Esophagus muscularis mucosa (tissue), 4 donors: Measurements from ENCODE around the gene PIK3C2G. TPM values are rescaled to one million over a fixed set of nuclear protein-coding genes. Genes with fewer than 3 reads are reported as not detected.

Experiments
- DNase-seq: peaks from one replicate; pipeline ENCODE4 v3.0.0-alpha.2; 2017; ENCODE audit errors: extremely low spot score
- H3K27ac ChIP-seq, 4 donors: fragments of 200-600 bp; sonication (generic); replicated peaks in 1 of 4; 1 replicate in 3 of 4; 2 replicates in 1 of 4; pipeline ENCODE4 v1.5.1; 2016 to 2019; ENCODE audit warnings: mild to moderate bottlenecking in 1 of 4
- H3K27me3 ChIP-seq, 4 donors: fragments of 200-600 bp; sonication (generic); one replicate each; pipeline versions ENCODE4 v1.5.1 to v1.6.0; 2016 to 2019
- H3K36me3 ChIP-seq, 4 donors: fragments of 200-600 bp; sonication (generic); one replicate each; pipeline ENCODE4 v1.5.1; 2016 to 2019
- H3K4me1 ChIP-seq, 4 donors: fragments of 200-600 bp; sonication (generic); one replicate each; pipeline ENCODE4 v1.5.1; 2016 to 2019
- H3K4me3 ChIP-seq, 4 donors: fragments of 200-600 bp; sonication (generic); 1 replicate in 2 of 4; 2 replicates in 2 of 4; pipeline ENCODE4 v1.5.1; 2016 to 2019; ENCODE audit warnings: mild to moderate bottlenecking in 4 of 4, moderate library complexity in 1 of 4
- H3K9me3 ChIP-seq, 4 donors: fragments of 200-600 bp; sonication (generic); 1 replicate in 3 of 4; 2 replicates in 1 of 4; pipeline ENCODE4 v1.5.1; 2016 to 2019
- EP300 ChIP-seq: sonication (generic); formaldehyde crosslinking; IDR thresholded peaks from one replicate; pipeline ENCODE4 v1.6.1; 2017; ENCODE audit warnings: antibody characterized with exemption
- POLR2A ChIP-seq: fragments of 450-650 bp; IDR thresholded peaks from one replicate; pipeline ENCODE4 v1.6.1; 2017; ENCODE audit warnings: antibody characterized with exemption, moderate library complexity, mild to moderate bottlenecking, low read depth
- POLR2AphosphoS5 ChIP-seq, 2 donors: sonication (generic); formaldehyde crosslinking; IDR thresholded peaks; one replicate each; pipeline ENCODE4 v1.6.1; 2017; ENCODE audit warnings: antibody characterized with exemption in 2 of 2
- WGBS: methylation state at CpG from one replicate; pipeline ENCODE4 v1.1.5; 2018; 5-methylcytosine and 5-hydroxymethylcytosine counted together
- intact Hi-C: fragments of 100-400 bp; cut with DNase I; formaldehyde crosslinking; loops from one replicate; pipeline ENCODE4 v1.15.1; 2023
- total RNA-seq, 4 donors: library from RNA; depleted of rRNA; stranded (reverse); fragments of >200 nt; gene quantifications; one replicate each; pipeline versions ENCODE4 v1.1.0 to v1.2.1, GENCODE V29; 2016
- TF ChIP-seq, protein P1 (sequence below), 3 experiments: fragments of 200-600 bp in 2 of 3; fragments of 450-650 bp in 1 of 3; sonication (generic) in 2 of 3; IDR thresholded peaks; one replicate each; pipeline ENCODE4 v1.5.1; 2017 to 2019; ENCODE audit warnings: antibody characterized with exemption in 3 of 3, mild to moderate bottlenecking in 2 of 3, moderate library complexity in 1 of 3

Gene PIK3C2G
- total RNA-seq, 4 donors from 2014 or later, result 0.06 to 1.2 (median 0.61) TPM

DNA sequence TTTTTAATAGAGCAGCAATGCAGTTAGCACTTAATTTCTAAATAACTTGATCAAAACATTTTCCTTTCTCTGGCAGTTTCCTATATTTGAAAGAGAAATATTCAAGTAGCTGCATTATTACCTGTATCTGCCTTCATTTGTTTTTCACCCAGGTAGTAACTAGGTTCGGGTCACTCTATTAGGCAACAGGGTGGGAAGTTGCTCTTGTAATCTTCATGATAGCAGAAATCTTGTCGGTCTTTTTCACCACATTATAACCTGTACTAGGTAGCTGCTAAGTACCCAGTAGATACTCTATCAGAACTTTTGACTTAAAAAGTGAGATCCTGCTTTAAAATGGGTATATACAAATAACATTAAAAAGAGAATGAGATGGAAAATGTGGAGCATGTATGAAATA, 2.4 kb upstream of the PIK3C2G start:
- no peaks in the 10 kb centered on the region for H3K36me3 ChIP-seq
- no peaks in the 10 kb centered on the region for H3K9me3 ChIP-seq
- H3K27me3 ChIP-seq, result no peaks in the 10 kb centered on the region
- TF ChIP-seq, protein P1, sequence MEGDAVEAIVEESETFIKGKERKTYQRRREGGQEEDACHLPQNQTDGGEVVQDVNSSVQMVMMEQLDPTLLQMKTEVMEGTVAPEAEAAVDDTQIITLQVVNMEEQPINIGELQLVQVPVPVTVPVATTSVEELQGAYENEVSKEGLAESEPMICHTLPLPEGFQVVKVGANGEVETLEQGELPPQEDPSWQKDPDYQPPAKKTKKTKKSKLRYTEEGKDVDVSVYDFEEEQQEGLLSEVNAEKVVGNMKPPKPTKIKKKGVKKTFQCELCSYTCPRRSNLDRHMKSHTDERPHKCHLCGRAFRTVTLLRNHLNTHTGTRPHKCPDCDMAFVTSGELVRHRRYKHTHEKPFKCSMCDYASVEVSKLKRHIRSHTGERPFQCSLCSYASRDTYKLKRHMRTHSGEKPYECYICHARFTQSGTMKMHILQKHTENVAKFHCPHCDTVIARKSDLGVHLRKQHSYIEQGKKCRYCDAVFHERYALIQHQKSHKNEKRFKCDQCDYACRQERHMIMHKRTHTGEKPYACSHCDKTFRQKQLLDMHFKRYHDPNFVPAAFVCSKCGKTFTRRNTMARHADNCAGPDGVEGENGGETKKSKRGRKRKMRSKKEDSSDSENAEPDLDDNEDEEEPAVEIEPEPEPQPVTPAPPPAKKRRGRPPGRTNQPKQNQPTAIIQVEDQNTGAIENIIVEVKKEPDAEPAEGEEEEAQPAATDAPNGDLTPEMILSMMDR (IDR thresholded peaks at IDR 0.05), result no peak
- no peak for TF ChIP-seq POLR2A
- no peak for TF ChIP-seq EP300
- intact Hi-C loops, result no loop called here
- no peaks in the 10 kb centered on the region for H3K4me1 ChIP-seq
- no peak overlapping the region for H3K4me3 ChIP-seq
- no peak overlapping the region for H3K27ac ChIP-seq
- no peak for DNase-seq
- 88% methylated on average over 2 of the region's 2 CpGs for WGBS

GRCh38 chr12:18259906-18260682, 1.2 kb upstream of the PIK3C2G start:
- DNase-seq, result no peak
- Histone ChIP-seq H3K27ac (no peak overlapping the region), H3K4me1 (no peaks in the 10 kb centered on the region), H3K9me3 (no peaks in the 10 kb centered on the region), H3K4me3 (no peak overlapping the region), H3K27me3 (no peaks in the 10 kb centered on the region), H3K36me3 (no peaks in the 10 kb centered on the region)
- WGBS, result 96% methylated on average over 1 of the region's 1 CpG
- TF ChIP-seq POLR2A (no peak), EP300 (no peak), POLR2AphosphoS5 (IDR thresholded peaks at IDR 0.05) (no peak)
- TF ChIP-seq, protein P1 (IDR thresholded peaks at IDR 0.05), result no peak
- intact Hi-C loops, result no loop called here

DNA sequence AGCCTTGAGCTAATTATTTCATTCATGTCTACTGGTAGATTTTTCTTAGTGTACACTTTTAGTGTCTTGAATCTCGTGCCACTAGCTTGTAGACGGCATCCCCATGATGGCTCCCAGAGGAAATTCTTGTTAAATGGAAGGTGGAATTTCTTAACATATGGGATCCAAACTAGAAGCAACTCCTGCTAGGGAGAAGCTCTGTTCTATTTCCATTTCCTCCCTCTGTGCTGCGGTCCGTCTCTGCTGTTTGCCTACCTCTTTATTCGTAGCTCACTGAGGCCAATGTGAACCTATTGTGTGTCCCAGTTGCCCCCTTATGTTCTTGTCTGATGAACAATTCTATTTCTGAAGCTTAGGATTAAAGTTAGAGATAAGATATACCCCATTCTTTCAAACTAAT, 588 bp downstream of the PIK3C2G start:
- TF ChIP-seq EP300, result no peak
- no peak for TF ChIP-seq POLR2AphosphoS5 (IDR thresholded peaks at IDR 0.05)
- no peak for TF ChIP-seq POLR2A
- TF ChIP-seq, protein P1 (IDR thresholded peaks at IDR 0.05), result no peak
- Histone ChIP-seq H3K27me3 (no peaks in the 10 kb centered on the region), H3K4me3 (no peak overlapping the region), H3K36me3 (no peaks in the 10 kb centered on the region), H3K27ac (no peak overlapping the region), H3K4me1 (no peaks in the 10 kb centered on the region), H3K9me3 (no peaks in the 10 kb centered on the region)
- 92% methylated on average over 5 of the region's 5 CpGs for WGBS
- intact Hi-C loops, result no loop called here
- no peak for DNase-seq

GRCh38 chr12:18262514-18262913, 1.2 kb downstream of the PIK3C2G start:
- Histone ChIP-seq H3K27me3 (no peaks in the 10 kb centered on the region), H3K4me3 (no peak overlapping the region), H3K27ac (no peak overlapping the region), H3K9me3 (no peaks in the 10 kb centered on the region), H3K36me3 (no peaks in the 10 kb centered on the region), H3K4me1 (no peaks in the 10 kb centered on the region)
- 76% methylated on average over 2 of the region's 2 CpGs for WGBS
- DNase-seq, result no peak
- intact Hi-C loops, result no loop called here
- no peak for TF ChIP-seq POLR2AphosphoS5 (IDR thresholded peaks at IDR 0.05)

GRCh38 chr12:18264581-18265075, 3.3 kb downstream of the PIK3C2G start:
- H3K4me1 ChIP-seq, result no peaks in the 10 kb centered on the region
- H3K4me3 ChIP-seq, result no peak overlapping the region
- TF ChIP-seq EP300 (no peak), POLR2A (no peak), POLR2AphosphoS5 (IDR thresholded peaks at IDR 0.05) (no peak)
- TF ChIP-seq, protein P1 (IDR thresholded peaks at IDR 0.05), result no peak
- H3K27ac ChIP-seq, result no peak overlapping the region
- WGBS, result 93% methylated on average over 1 of the region's 1 CpG
- intact Hi-C loops, result no loop called here
- no peaks in the 10 kb centered on the region for H3K9me3 ChIP-seq
- no peaks in the 10 kb centered on the region for H3K36me3 ChIP-seq
- DNase-seq, result no peak
- H3K27me3 ChIP-seq, result no peaks in the 10 kb centered on the region
